ENCODE data around the gene MRPS2. TPM values are rescaled to one million over a fixed set of nuclear protein-coding genes. Genes with fewer than 3 reads are reported as not detected.

MRPS2 gene
- total RNA-seq, 1 experiment from 2014 or later: 84.4 TPM

DNA sequence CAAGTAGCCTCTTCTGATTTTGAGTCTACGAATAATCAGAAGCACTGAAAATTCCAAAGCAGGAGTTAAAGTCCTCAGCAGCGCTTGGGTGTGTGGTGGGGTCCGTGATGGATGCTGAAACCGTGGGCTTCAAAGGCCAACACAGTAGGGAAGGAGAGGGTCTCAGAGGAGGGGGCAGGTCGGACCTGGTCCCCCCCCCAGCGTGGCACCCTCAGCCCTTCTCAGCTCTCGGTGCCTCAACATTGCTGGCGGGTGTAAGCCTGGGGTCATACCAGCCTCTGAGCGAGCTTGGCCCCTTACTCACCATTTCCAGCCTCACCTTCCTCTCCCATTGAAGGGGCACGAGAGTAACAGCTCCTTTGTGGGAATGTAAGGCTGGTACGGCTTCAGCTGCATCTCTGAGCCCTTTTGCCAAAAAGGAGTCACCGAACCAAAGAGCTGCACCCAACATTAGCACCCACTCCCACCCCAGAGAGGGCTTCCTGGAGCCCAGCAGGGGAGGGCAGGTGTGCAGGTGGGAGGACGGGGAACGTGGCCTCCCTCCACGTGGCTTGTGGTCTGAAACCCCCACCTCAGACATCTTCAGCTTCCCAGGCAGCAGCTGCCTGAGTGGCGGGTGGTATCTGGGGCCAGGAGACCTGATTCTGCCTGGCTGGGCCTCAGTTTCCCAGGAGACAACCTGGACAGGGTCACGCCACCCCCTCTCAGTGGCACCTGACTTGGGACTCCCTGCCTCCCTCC lies 14.0 kb downstream of the MRPS2 start:
- H2AFZ ChIP-seq: no peak overlapping the region
- H3K4me1 ChIP-seq (replicated peaks; ENCODE audit: insufficient read depth): no peaks in the 10 kb centered on the region
- ChIA-PET CTCF (no interaction called here), POLR2A (ENCODE audit: unreplicated experiment) (interaction anchor here (0.7 kb wide), 1 partner anchor 123 kb away, joined by 3 read pairs; no protein-coding TSS in a partner anchor)
- no peak for DNase-seq
- no peaks in the 10 kb centered on the region for H3K9me2 ChIP-seq (ENCODE audit: insufficient read depth)
- H4K20me1 ChIP-seq (ENCODE audit: insufficient read depth): no peaks in the 10 kb centered on the region
- no peaks in the 10 kb centered on the region for H3F3A ChIP-seq (ENCODE audit: insufficient read depth, low read depth)
- intact Hi-C loops (cut with micrococcal nuclease; ENCODE audit: unreplicated experiment): no loop called here
- H3K4me2 ChIP-seq: no peak overlapping the region
- no TSS peak for BruUV-seq (replicated peaks)
- peaks cover 27% of the 10 kb centered on the region for H3K27me3 ChIP-seq (ENCODE audit: insufficient read depth, low read depth)
- H3K4me3 ChIP-seq: no peak overlapping the region
- H3K36me3 ChIP-seq (ENCODE audit: low read depth): no peaks in the 10 kb centered on the region
- no peak for TF ChIP-seq CTCF (conservative IDR thresholded peaks at IDR 0.05)
- no peak for TF ChIP-seq EZH2 (IDR thresholded peaks at IDR 0.05; ENCODE audit: low read depth)
- H3K27ac ChIP-seq: no peak overlapping the region
- no peaks in the 10 kb centered on the region for H3K9me3 ChIP-seq (ENCODE audit: insufficient read depth, low read depth)
- no peaks in the 10 kb centered on the region for H3K79me2 ChIP-seq (ENCODE audit: low read depth)

- DNase-seq: no peak
- no peak for TF ChIP-seq CTCF (conservative IDR thresholded peaks at IDR 0.05)
- TF ChIP-seq EZH2 (IDR thresholded peaks at IDR 0.05; ENCODE audit: low read depth): no peak
- no TSS peak for BruUV-seq (replicated peaks)
- ChIA-PET CTCF (no interaction called here), POLR2A (ENCODE audit: unreplicated experiment) (interaction anchor here (0.7 kb wide), 1 partner anchor 122 kb away, joined by 3 read pairs; no protein-coding TSS in a partner anchor)
- no peak overlapping the region for H3K27ac ChIP-seq
- no peak overlapping the region for H2AFZ ChIP-seq
- no peaks in the 10 kb centered on the region for H4K20me1 ChIP-seq (ENCODE audit: insufficient read depth)
- intact Hi-C loops (cut with micrococcal nuclease; ENCODE audit: unreplicated experiment): no loop called here
- no peak overlapping the region for H3K4me3 ChIP-seq
- H3K27me3 ChIP-seq (ENCODE audit: insufficient read depth, low read depth): peaks cover 34% of the 10 kb centered on the region
- no peak overlapping the region for H3K4me2 ChIP-seq
- H3K79me2 ChIP-seq (ENCODE audit: low read depth): no peaks in the 10 kb centered on the region
- no peaks in the 10 kb centered on the region for H3K9me2 ChIP-seq (ENCODE audit: insufficient read depth)
- no peaks in the 10 kb centered on the region for H3K9me3 ChIP-seq (ENCODE audit: insufficient read depth, low read depth)
- no peaks in the 10 kb centered on the region for H3K36me3 ChIP-seq (ENCODE audit: low read depth)
- no peaks in the 10 kb centered on the region for H3F3A ChIP-seq (ENCODE audit: insufficient read depth, low read depth)
- no peaks in the 10 kb centered on the region for H3K4me1 ChIP-seq (replicated peaks; ENCODE audit: insufficient read depth)
Observed at GRCh38 chr9:135515083-135515951, 14.8 kb downstream of the MRPS2 start.

DNA sequence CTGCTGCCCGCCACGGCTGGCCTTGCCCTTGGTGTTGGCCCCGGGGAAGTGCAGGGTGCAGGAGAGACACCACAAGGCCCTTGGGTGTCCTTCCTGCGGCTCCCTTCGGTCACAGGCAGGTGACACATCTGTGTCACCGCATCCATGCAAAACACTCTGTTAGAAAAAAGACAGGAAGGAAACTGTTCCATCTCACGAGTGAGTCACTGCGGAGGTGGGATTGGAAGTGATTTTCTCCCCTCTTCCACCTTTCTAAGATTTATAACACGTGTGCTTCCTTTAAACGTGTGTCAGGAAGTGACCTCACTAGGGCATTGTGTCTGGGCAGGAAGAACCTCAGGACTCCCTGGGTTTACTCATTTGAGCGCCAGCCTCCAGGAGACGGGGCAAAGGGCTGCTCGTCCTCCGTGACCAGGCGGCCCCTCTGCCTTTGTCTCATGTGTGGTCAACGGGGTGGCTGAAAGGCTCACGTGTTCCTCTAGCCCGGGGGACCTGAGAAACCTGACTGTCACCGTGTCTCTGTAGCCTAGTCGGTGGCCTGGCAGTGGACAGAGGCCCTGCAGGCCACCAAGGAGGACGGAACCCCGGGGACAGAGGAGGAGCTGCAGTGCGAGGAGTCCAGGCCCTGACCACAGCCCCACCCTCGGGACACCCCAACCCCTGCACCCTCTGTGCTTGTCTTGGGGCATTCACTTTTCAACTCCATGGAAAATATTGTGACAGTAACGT lies 15.8 kb downstream of the MRPS2 start:
- no peaks in the 10 kb centered on the region for H3K9me3 ChIP-seq (ENCODE audit: insufficient read depth, low read depth)
- POLR2A ChIA-PET (ENCODE audit: unreplicated experiment): no interaction called here
- no peak overlapping the region for H2AFZ ChIP-seq
- no peaks in the 10 kb centered on the region for H3K9me2 ChIP-seq (ENCODE audit: insufficient read depth)
- H3K36me3 ChIP-seq (ENCODE audit: low read depth): no peaks in the 10 kb centered on the region
- H3K4me1 ChIP-seq (replicated peaks; ENCODE audit: insufficient read depth): no peaks in the 10 kb centered on the region
- no peak overlapping the region for H3K4me2 ChIP-seq
- peaks cover 43% of the 10 kb centered on the region for H3K27me3 ChIP-seq (ENCODE audit: insufficient read depth, low read depth)
- CTCF ChIA-PET: no interaction called here
- intact Hi-C loops (cut with micrococcal nuclease; ENCODE audit: unreplicated experiment): no loop called here
- no peaks in the 10 kb centered on the region for H3F3A ChIP-seq (ENCODE audit: insufficient read depth, low read depth)
- no peak overlapping the region for H3K27ac ChIP-seq
- BruUV-seq (replicated peaks): no TSS peak
- H4K20me1 ChIP-seq (ENCODE audit: insufficient read depth): no peaks in the 10 kb centered on the region
- H3K4me3 ChIP-seq: no peak overlapping the region
- no peaks in the 10 kb centered on the region for H3K79me2 ChIP-seq (ENCODE audit: low read depth)
- no peak for DNase-seq
- no peak for TF ChIP-seq EZH2 (IDR thresholded peaks at IDR 0.05; ENCODE audit: low read depth)
- no peak for TF ChIP-seq CTCF (conservative IDR thresholded peaks at IDR 0.05)
